ENCODE data around the gene CBR4.
A peak's percentile ranks its signal among the peaks of the same experiment; 100 is the strongest.

CBR4 gene

GRCh38 chr4:169032883-169033645 lies 23.0 kb upstream of the CBR4 start:
- DNase-seq, result no peak

- no peak for DNase-seq
Measured at GRCh38 chr4:169032194-169032593, 22.1 kb upstream of the CBR4 start.

GRCh38 chr4:169031392-169031791 lies 21.3 kb upstream of the CBR4 start:
- no peak for DNase-seq

GRCh38 chr4:169030562-169030982 lies 20.5 kb upstream of the CBR4 start:
- DNase-seq, result no peak

GRCh38 chr4:169029947-169030346 lies 19.9 kb upstream of the CBR4 start:
- DNase-seq, result no peak

- DNase-seq, result no peak
Measured at GRCh38 chr4:169027663-169028062, 17.6 kb upstream of the CBR4 start.

- no peak for DNase-seq
Measured at GRCh38 chr4:169025184-169025583, 15.1 kb upstream of the CBR4 start.

- no peak for DNase-seq
Measured at GRCh38 chr4:169024762-169025161, 14.7 kb upstream of the CBR4 start.

GRCh38 chr4:169018406-169018805 lies 8.4 kb upstream of the CBR4 start:
- no peak for DNase-seq

- no peak for DNase-seq
Measured at GRCh38 chr4:169017971-169018370, 7.9 kb upstream of the CBR4 start.

- DNase-seq, result no peak
Measured at GRCh38 chr4:169015186-169015623, 5.2 kb upstream of the CBR4 start.

- no peak for DNase-seq
Measured at GRCh38 chr4:169014586-169014985, 4.5 kb upstream of the CBR4 start.

- no peak for DNase-seq
Measured at GRCh38 chr4:169013396-169013795, 3.3 kb upstream of the CBR4 start.

GRCh38 chr4:169012049-169012448 lies 2.0 kb upstream of the CBR4 start:
- DNase-seq, result no peak

GRCh38 chr4:169009286-169010124 lies 550 bp downstream of the CBR4 start:
- peak; percentile 4 to 47 for DNase-seq

GRCh38 chr4:169005453-169006099 lies 4.5 kb downstream of the CBR4 start:
- no peak for DNase-seq

- no peak for DNase-seq
Measured at GRCh38 chr4:169000315-169000714, 9.7 kb downstream of the CBR4 start.

- DNase-seq, result no peak
Measured at GRCh38 chr4:168999809-169000208, 10.2 kb downstream of the CBR4 start.

GRCh38 chr4:168998596-168998995 lies 11.5 kb downstream of the CBR4 start:
- no peak for DNase-seq

GRCh38 chr4:168995537-168996295 lies 14.3 kb downstream of the CBR4 start:
- DNase-seq, result no peak

- DNase-seq, result no peak
Measured at GRCh38 chr4:168994958-168995357, 15.1 kb downstream of the CBR4 start.

- DNase-seq, result no peak
Measured at GRCh38 chr4:168993714-168994510, 16.1 kb downstream of the CBR4 start.
